Head of caudate nucleus (tissue), 42 donors: ENCODE measurements around the gene SLC5A5.

Experiments
- DNase-seq, 42 donors: peaks; one replicate each; pipeline versions ENCODE4 v3.0.0 to v3.0.0-alpha.2; 2020 to 2021; ENCODE audit warnings: mixed read lengths in 7 of 42
- intact Hi-C: fragments of 100-400 bp; cut with DNase I; formaldehyde crosslinking; loops from one replicate; pipeline ENCODE4 v1.15.0; 2022

Gene SLC5A5

GRCh38 chr19:17843908-17844490 lies 27.7 kb upstream of the SLC5A5 start:
- no peak for DNase-seq
- intact Hi-C loops, result no loop called here

GRCh38 chr19:17846146-17846545 lies 25.6 kb upstream of the SLC5A5 start:
- DNase-seq, result no peak
- intact Hi-C loops, result no loop called here

DNA sequence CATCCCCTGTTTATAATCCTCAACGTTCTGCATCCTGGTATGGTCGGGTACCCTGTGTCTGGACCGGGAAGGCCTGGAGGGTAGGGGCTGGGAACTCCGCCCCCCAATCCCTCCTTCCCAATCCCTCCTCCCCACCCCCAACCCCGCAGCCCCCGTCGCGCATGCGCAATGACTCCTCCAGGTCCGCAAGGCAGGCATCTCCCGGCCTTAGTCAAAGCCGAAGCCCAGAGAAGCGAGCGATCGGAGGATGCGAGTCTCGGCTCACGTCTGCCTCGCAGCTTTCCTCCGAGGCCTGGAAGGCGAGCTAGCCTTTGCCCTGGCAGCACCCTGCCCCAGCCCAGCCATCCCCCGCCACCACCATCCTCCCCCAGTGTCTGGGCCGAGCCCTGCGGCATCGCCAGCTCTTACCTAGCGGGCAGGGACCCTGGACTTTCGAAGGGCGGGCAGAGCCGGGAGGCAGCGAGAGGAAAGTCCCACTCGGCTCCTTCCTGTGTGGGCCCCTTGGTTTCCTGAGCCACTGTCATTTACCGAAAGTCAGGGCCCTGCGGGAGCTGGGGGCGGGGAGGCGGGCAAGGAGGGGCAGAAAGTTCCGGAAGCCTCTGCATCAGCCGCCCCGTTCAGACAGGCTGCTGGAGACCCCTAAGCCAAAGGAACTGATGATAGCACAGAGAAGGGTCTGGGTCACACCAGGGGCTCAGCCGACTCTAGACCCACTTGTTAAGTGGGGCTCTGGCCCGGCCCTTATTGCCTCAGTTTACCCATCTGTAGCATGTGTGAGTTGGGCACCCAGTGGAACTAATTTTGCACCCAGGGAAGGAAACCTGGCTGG lies 24.0 kb upstream of the SLC5A5 start, which contains the start of gene JAK3:
Gene JAK3, minus strand, starts transcription at position 445 of the 829 bp plus-strand sequence. CDS start 3,565 bp downstream, outside the sequence.
- DNase-seq, result peak; percentile 21 to 84 (median 67)
- intact Hi-C loops, result no loop called here

DNA sequence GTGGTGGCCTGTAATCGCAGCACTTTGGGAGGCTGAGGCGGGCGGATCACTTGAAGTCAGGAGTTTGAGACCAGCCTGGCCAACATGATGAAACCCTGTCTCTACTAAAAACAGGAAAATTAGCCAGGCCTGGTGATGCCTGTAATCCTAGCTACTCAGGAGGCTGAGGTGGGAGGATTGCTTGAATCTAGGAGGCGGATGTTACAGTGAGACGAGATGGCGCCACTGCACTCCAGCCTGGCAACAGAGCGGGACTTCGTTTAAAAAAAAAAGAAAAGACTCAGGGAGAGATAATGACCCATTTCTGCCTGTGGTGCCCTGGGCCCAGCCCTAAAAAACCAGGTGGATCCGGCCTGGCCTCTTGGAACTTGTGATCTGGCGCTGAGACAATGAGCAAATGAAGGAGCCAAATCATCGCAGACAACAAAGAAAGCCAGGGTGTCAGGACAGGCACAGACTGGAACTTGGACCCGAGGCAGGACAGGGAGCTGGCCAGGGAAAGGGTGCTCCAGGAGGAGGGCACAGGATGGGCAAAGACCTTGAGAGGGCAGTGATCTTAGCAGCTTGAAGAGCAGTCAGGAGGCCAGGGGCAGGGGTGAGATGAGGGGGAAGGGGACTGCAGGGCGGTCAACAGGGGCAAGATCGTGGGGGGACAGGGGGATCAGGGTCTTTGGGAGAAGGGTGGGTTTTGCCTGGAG lies 23.0 kb upstream of the SLC5A5 start:
- intact Hi-C loops, result no loop called here
- DNase-seq, result no peak

DNA sequence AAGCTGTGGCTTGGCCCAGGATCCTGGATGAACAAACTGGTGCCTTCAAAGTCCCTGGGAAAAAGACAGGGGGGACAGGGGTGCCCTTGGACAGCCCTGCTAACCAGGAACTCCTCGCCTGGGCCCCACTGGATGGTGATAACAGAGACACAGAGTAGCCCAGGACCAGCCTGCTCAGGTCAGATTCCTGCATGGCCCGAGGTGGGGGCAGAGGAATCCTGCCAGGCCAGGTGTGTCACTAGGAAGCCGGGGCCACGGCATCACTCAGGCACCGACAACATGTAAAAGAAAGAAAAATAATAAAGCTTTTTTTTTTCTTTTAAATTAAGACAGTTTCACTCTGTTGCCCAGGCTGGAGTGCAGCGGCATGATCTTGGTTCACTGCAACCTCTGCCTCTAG lies 17.7 kb upstream of the SLC5A5 start:
- intact Hi-C loops, result loop anchor here (10.0 kb wide), 1 partner anchor 149 kb away; no protein-coding TSS in a partner anchor
- DNase-seq, result no peak

DNA sequence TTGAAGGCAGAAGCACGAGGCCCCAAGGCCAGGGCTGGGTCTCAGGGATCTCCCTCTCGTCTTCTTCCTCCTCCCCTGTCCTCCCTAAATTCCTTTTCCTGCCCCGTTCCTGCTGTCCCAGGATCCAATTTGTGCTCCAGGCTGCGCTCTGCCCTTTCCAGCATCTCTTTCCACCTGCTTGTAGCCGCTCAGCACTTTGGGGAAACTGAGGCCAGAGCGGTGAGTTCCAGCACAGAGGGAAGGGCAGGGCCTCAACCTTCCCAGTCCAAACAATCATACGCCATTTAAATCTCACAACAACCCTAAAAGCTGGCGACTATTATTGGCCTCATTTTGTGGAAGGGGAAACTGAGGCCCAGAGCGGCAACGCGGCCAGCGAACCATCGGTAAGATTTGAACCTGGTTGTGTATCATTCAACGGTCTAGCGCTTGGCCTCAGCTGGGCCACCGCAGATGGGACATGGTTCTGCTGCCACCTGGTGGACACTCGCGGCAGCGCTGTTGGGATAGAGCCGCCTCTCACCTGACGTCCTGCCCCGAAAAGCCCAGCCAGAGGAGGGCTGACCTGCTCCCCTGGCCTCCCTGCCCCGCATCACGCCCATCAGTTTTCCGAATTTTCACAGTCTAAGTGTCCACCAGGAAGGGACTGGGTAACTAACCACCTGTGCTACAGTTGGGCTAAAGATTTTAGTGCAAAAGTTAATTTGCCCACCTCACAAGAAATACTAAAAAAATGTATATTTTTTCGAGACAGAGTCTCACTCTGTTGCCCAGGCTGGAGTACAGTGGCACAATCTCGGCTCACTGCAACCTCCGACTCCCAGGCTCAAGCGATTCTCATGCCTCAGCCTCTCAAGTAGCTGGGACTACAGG lies 16.2 kb upstream of the SLC5A5 start:
- intact Hi-C loops, result loop anchor here (10.0 kb wide), 1 partner anchor 151 kb away; no protein-coding TSS in a partner anchor
- peak; percentile 70 to 96 (median 89) for DNase-seq

DNA sequence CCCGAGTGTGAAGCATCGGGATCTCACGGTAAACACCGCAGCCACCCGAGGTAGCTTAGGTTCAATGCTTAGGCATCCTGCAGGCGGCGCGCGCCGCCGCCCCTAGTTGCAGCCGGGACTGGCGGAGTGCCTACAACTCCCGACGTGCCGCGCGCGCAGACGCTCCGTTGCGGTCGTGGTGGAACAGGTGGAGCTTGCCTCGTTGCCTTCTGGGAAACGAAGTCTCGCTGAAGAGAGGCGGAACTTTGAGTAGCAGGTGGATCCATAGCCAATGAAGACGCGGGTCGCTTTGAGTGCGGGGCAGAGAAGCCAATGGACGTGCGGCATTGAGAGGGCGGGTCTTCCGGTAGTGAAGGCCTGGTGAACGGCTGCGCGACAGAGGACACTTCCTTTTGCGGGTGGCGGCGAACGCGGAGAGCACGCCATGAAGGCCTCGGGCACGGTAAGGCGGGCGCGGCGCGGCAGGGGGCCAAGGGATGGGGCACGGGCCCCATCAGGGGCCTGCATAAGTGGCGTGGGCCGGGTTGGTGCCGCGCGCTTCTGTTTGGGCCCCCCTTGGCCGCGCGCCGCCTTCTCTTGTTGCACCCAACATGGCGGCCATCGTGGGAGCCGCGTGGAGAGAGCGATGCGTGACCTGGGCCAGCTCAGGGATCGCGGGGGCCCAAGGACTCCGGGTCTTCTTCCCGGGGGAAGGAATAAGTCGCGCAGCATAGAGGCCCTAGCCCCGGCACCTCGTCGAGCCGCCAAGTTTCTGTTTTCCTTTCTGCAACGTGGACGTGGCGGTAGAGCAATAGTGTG lies 12.0 kb upstream of the SLC5A5 start, which contains the start of gene RPL18A:
Gene RPL18A, plus strand, starts transcription at position 378 of the 798 bp plus-strand sequence. Its CDS starts 47 bp downstream, at position 425.
- DNase-seq, result peak; percentile 99 to 100 (median 100)
- intact Hi-C loops, result loop anchor here (1.0 to 10.0 kb wide), 3 partner anchors 73 to 155 kb away; no protein-coding TSS in a partner anchor

DNA sequence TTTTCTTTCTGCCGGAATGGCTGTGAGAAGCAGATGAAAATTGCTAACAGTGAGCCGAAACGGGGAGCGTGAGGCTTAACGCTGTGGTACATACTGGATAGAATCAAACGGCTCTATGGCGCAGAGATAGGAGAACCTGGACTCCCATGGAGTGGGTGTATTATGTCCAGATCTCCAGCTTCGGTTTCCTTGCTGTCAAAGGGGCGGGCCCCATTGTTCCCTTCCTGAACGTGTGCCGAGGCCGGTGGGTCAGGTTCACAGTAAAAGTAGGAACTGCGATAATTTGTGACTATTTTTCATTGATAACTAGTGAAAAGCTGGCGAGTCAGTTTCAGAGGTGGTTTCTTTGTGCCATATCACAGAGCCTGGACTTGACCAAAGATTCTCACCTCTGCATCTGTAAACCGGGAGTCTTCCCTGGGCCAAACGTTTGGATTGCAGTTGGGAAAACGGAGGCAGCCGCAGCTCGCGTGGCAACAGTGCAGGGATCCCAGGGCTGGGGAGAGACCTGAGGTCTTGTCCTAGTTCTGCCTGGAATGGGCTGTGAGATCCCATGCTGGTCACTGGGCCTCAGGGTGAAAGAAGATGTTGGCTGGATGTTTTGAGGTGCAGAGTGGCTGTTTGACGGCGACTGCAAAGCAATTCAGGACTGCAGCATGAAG lies 11.3 kb upstream of the SLC5A5 start:
- intact Hi-C loops, result loop anchor here (5.0 kb wide), 1 partner anchor 137 kb away; no protein-coding TSS in a partner anchor

GRCh38 chr19:17860993-17861360 lies 10.8 kb upstream of the SLC5A5 start:
- intact Hi-C loops, result loop anchor here (5.0 kb wide), 1 partner anchor 136 kb away; no protein-coding TSS in a partner anchor
- no peak for DNase-seq

More for the DNA sequence above, 11.3 kb upstream of the SLC5A5 start:
- no peak for DNase-seq

DNA sequence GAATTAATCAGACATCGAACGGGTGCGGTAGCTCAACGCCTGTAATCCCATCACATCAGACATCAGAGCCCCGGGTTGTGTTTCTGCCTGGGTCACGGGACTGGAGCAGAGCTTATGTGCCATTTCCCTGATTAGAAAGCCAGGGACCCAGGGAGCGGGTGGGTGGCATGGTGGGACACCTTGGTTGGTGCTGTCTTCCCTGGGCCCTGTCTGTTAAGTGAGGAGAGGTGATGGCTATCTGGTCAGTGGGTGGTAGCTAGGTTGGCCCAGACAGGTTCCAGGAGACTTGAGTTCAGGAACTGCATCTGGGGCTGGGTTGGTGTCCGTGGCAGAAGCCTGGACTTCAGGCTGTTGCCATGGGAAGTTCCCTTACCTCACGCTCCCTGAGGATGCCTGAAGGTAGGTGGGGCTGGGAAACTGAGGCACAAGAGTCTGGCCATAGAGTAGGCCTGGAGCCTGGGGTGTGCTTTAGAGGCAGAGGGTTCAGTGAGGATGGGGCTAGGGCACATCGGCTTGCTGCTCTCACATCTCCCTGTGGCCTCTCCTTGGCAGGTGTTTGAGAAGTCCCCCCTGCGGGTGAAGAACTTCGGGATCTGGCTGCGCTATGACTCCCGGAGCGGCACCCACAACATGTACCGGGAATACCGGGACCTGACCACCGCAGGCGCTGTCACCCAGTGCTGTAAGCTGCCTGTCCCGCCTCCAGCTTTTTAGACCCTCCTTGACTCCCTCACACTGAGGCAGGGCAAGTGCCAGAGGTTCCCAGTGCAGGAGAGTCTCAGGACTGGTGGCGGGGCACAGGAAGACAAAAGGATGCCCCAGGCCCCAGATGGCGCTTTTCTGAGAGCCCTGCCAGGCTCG lies 10.0 kb upstream of the SLC5A5 start:
- DNase-seq, result no peak
- intact Hi-C loops, result loop anchor here (5.0 kb wide), 1 partner anchor 136 kb away; no protein-coding TSS in a partner anchor

GRCh38 chr19:17862711-17863519 lies 8.8 kb upstream of the SLC5A5 start:
- intact Hi-C loops, result loop anchor here (5.0 kb wide), 1 partner anchor 134 kb away; no protein-coding TSS in a partner anchor
- no peak for DNase-seq

DNA sequence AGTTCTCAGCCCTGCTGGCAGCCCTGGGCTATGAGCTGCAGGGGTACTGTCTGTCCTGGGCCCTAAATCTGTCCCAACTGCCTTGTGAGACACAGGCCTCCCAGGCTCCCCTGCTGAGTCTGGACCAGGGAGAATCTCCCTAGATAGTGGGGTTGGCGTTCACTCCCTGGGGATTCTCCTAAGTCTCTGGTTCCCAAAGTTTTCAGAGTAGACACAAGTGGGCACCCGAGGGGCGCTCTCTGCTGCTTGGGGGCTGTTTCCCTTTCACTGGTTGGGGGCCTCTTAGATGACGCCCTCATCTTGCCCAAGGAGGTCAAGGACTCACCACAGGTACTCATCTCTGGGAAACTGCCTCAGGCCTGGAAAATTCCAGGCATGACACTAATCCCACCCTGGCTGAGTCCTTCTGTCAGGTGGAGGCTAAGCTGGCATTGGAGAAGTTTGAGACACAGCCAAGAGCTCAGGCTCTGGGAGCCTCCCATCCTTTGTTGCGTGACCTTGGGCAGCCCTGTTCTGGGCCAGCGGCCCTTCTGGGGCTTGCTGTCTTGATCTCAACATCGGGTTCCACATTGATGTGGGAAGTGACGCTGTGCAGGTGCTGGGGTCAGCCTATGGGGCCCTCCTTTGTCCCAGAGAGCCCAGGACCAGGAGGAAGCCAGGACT lies 8.1 kb upstream of the SLC5A5 start:
- no peak for DNase-seq
- intact Hi-C loops, result loop anchor here (5.0 kb wide), 1 partner anchor 134 kb away; no protein-coding TSS in a partner anchor

DNA sequence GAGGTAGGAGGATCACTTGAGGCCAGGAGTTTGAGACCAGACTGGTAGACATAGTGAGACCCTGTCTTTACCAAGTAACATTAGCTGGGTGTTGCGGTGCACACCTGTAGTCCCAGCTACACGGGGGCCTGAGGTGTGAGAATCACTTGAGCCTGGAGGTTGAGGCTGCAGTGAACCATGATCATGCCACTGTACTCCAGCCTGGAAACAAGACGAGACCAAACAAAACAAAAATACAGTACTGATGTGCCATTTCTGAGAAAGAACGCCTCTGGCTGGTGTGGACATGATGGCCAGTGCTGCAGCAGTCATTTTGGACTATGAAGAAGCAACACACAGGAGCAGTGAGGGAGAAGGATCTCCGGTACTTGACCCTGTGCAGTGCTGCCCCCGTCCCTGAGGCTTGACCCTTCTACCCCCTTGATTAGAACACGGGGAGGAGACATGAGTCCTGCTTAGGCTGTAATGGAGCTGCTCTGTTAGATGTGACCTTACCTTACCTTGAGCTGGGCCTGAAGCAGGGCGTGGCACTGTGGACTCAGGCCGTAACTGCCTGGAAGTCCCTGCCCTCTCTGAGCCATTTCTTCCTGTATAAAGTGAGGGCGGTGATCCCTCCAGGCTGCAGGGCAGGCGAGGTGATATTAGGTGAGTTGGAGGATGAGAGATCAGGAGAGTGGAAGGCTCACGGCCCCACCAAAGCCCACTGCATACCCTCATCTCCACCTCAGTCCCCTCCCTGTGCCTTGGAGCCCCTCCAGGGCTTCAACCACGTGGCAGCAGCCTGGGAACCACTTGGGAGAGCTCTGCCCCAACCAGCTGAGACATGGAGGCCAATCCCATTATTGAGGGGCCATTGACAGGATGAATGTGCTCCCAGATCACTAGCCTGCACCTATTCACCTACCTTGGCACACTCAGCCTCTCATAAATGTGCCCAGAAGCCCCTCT lies 6.1 kb upstream of the SLC5A5 start:
- DNase-seq, result no peak
- intact Hi-C loops, result no loop called here
